ENCODE data around the gene TGFBR3L. TPM values are rescaled to one million over a fixed set of nuclear protein-coding genes. Genes with fewer than 3 reads are reported as not detected.

The TGFBR3L gene
- total RNA-seq, 4 donors from 2014 or later = not detected

DNA sequence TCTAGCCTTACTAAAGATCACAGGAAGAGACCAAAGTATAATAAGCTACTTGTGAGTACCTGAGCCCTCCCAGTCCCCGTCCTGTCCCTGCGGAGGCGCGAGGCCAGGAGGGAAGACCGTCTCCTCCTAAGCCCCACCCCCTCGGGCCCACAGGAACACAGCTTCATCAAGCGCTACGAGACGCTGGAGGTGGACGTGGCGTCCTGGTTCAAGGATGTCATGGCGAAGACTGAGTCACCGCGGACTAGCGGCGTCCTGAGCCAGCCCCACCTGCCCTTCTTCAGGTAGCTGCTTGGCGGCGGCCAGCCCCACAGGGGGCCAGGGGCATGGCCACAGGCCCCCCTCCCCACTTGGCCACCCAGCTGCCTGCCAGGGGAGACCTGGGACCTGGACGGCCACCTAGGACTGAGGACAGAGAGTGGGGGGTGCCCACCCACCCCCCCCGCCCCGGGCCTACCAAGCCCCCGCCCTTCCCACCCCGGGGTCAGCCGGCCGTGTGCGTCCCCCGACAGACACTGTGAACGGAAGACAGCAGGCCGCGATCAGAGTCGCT, 2.4 kb upstream of the TGFBR3L start:
- no peaks in the 10 kb centered on the region for H3K9me3 ChIP-seq
- 93 to 95% methylated on average over 16 to 18 of the region's 31 CpGs for WGBS, 2 donors
- TF ChIP-seq EP300 (IDR thresholded peaks at IDR 0.05) (no peak), POLR2A (IDR thresholded peaks at IDR 0.05) (no peak)
- TF ChIP-seq, protein P1, sequence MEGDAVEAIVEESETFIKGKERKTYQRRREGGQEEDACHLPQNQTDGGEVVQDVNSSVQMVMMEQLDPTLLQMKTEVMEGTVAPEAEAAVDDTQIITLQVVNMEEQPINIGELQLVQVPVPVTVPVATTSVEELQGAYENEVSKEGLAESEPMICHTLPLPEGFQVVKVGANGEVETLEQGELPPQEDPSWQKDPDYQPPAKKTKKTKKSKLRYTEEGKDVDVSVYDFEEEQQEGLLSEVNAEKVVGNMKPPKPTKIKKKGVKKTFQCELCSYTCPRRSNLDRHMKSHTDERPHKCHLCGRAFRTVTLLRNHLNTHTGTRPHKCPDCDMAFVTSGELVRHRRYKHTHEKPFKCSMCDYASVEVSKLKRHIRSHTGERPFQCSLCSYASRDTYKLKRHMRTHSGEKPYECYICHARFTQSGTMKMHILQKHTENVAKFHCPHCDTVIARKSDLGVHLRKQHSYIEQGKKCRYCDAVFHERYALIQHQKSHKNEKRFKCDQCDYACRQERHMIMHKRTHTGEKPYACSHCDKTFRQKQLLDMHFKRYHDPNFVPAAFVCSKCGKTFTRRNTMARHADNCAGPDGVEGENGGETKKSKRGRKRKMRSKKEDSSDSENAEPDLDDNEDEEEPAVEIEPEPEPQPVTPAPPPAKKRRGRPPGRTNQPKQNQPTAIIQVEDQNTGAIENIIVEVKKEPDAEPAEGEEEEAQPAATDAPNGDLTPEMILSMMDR (IDR thresholded peaks at IDR 0.05) = no peak
- H3K27me3 ChIP-seq = peaks cover 0 to 26% of the 10 kb centered on the region in 2 donors
- H3K36me3 ChIP-seq = peaks cover 6 to 68% (median 22%) of the 10 kb centered on the region in 3 donors
- H3K4me1 ChIP-seq = peaks cover 0 to 28% (median 10%) of the 10 kb centered on the region in 4 donors
- H3K27ac ChIP-seq = no peak overlapping the region
- H3K4me3 ChIP-seq = no peak overlapping the region
- DNase-seq (ENCODE audit: low spot score in 2 of 2) = no peak

- Histone ChIP-seq H3K27ac (no peak overlapping the region), H3K4me1 (peaks cover 0 to 30% (median 18%) of the 10 kb centered on the region in 4 donors), H3K27me3 (peaks cover 0 to 33% of the 10 kb centered on the region in 2 donors), H3K4me3 (no peak overlapping the region), H3K36me3 (peaks cover 6 to 62% (median 22%) of the 10 kb centered on the region in 3 donors), H3K9me3 (no peaks in the 10 kb centered on the region)
- 87 to 92% methylated on average over 36 to 38 of the region's 39 CpGs for WGBS, 2 donors
- no peak for DNase-seq (ENCODE audit: low spot score in 2 of 2)
- no peak for TF ChIP-seq POLR2A (IDR thresholded peaks at IDR 0.05)
- TF ChIP-seq, protein P1 (IDR thresholded peaks at IDR 0.05) = no peak
- no peak for TF ChIP-seq EP300 (IDR thresholded peaks at IDR 0.05)
Measured at GRCh38 chr19:7912697-7913564, 1.7 kb upstream of the TGFBR3L start.

DNA sequence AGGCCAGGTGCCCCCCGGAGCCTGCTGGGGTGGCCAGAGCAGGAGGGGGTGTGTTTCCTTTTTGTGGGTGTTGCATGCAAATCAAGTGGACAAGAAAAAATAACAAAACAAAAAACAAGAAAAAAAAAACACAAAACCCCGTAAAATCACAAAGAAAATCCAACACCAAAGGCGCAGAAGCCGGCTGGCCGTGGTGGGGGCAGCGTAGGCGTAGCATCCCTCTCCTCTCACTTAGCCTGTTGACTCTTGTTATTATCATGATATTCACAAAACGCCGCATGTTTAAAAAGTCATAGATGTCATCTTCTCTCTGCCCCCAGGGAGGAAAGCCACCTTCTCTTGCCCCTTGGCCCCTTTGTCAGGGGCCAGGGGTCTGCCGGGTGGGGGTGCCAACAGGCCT, 978 bp upstream of the TGFBR3L start:
- H3K4me3 ChIP-seq = no peak overlapping the region
- peaks cover 0 to 41% of the 10 kb centered on the region in 2 donors for H3K27me3 ChIP-seq
- H3K9me3 ChIP-seq = no peaks in the 10 kb centered on the region
- WGBS, 2 donors = 74 to 81% methylated on average over 10 of the region's 10 CpGs
- no peak for DNase-seq (ENCODE audit: low spot score in 2 of 2)
- H3K36me3 ChIP-seq = peaks cover 6 to 56% (median 22%) of the 10 kb centered on the region in 3 donors
- H3K4me1 ChIP-seq = peaks cover 0 to 30% (median 19%) of the 10 kb centered on the region in 4 donors
- TF ChIP-seq, protein P1 (IDR thresholded peaks at IDR 0.05) = no peak
- TF ChIP-seq POLR2A (IDR thresholded peaks at IDR 0.05) (no peak), EP300 (IDR thresholded peaks at IDR 0.05) (no peak)
- no peak overlapping the region for H3K27ac ChIP-seq

GRCh38 chr19:7914099-7914498, 531 bp upstream of the TGFBR3L start:
- Histone ChIP-seq H3K27ac (no peak overlapping the region), H3K36me3 (peaks cover 6 to 51% (median 22%) of the 10 kb centered on the region in 3 donors), H3K4me1 (peaks cover 0 to 34% (median 19%) of the 10 kb centered on the region in 4 donors), H3K4me3 (no peak overlapping the region), H3K9me3 (no peaks in the 10 kb centered on the region), H3K27me3 (peaks cover 0 to 45% of the 10 kb centered on the region in 2 donors)
- no peak for DNase-seq (ENCODE audit: low spot score in 2 of 2)
- 49% methylated on average over 12 of the region's 12 CpGs for WGBS, 2 donors
- TF ChIP-seq, protein P1 (IDR thresholded peaks at IDR 0.05) = no peak
- no peak for TF ChIP-seq POLR2A (IDR thresholded peaks at IDR 0.05)
- no peak for TF ChIP-seq EP300 (IDR thresholded peaks at IDR 0.05)

Measured in tibial nerve (tissue), 4 donors.